ENCODE results near the gene DHRS7B.
A peak's percentile ranks its signal among the peaks of the same experiment; 100 is the strongest.
"Not testable (repeated sequence)": the region's sequence is repeated elsewhere in the genome, so short reads cannot be mapped to it uniquely, and the experiment has no call there.

Gene DHRS7B, protein sequence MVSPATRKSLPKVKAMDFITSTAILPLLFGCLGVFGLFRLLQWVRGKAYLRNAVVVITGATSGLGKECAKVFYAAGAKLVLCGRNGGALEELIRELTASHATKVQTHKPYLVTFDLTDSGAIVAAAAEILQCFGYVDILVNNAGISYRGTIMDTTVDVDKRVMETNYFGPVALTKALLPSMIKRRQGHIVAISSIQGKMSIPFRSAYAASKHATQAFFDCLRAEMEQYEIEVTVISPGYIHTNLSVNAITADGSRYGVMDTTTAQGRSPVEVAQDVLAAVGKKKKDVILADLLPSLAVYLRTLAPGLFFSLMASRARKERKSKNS

DNA sequence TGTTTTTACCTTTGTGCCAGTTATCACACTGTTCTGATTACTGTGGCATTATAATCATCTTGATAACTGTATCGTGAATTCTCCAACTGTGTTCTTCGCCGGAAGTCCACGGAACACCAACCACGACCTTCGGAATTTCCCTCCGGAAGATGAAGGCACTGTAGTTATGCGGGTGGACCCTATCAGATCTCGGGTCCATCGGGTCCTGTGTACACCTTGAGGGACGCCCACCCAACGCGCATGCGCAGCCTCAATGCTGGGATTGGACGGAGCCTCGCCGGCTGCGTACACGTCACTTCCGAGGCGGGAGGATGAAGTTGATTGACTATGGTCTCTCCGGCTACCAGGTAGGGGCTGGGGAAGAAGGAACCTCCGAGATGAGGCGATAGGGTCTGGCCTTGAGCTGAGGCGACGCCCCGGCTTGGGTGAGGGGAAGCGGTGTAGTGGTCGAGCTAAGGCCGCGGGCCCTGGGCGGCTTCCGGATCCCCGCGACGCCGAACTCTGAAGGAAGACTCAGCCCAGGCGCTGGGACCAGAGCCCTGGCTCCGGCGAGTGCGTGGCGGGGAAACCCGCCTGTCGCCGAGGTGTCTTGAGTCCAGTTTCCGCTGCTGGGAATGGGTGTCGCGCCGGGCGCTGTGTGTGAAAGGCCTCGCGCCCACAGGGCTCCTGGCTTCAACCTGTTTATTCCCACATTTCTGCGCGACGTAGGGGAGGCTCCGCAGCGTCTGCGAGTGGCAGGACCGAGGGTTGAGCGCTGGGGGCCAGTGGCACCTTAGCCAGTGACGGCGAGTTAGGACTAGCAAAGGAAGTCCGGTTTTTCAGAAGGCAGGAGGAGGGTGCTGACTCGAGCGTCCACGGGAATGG, at the start of gene DHRS7B:
Gene DHRS7B (plus strand): TSS at position 320 of the 864 bp plus-strand sequence. CDS start 8 bp downstream, at position 328.
- peak; percentile 98 for DNase-seq
- peaks cover 21% of the 10 kb centered on the region for H3K4me1 Mint-ChIP-seq
- peaks cover 5% of the 10 kb centered on the region for H3K9me3 Mint-ChIP-seq
- peaks cover 10% of the 10 kb centered on the region for H3K36me3 Mint-ChIP-seq (ENCODE audit: low read depth)
- TF ChIP-seq, protein P1, sequence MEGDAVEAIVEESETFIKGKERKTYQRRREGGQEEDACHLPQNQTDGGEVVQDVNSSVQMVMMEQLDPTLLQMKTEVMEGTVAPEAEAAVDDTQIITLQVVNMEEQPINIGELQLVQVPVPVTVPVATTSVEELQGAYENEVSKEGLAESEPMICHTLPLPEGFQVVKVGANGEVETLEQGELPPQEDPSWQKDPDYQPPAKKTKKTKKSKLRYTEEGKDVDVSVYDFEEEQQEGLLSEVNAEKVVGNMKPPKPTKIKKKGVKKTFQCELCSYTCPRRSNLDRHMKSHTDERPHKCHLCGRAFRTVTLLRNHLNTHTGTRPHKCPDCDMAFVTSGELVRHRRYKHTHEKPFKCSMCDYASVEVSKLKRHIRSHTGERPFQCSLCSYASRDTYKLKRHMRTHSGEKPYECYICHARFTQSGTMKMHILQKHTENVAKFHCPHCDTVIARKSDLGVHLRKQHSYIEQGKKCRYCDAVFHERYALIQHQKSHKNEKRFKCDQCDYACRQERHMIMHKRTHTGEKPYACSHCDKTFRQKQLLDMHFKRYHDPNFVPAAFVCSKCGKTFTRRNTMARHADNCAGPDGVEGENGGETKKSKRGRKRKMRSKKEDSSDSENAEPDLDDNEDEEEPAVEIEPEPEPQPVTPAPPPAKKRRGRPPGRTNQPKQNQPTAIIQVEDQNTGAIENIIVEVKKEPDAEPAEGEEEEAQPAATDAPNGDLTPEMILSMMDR (IDR thresholded peaks at IDR 0.05) = no peak
- peaks cover 29% of the 10 kb centered on the region for H3K27me3 Mint-ChIP-seq (ENCODE audit: low read depth, poor library complexity)
- H3K4me3 Mint-ChIP-seq = peak within 1 kb of the TSS; percentile 92
- H3K27ac Mint-ChIP-seq = peak within 1 kb of the TSS; percentile 96

DNA sequence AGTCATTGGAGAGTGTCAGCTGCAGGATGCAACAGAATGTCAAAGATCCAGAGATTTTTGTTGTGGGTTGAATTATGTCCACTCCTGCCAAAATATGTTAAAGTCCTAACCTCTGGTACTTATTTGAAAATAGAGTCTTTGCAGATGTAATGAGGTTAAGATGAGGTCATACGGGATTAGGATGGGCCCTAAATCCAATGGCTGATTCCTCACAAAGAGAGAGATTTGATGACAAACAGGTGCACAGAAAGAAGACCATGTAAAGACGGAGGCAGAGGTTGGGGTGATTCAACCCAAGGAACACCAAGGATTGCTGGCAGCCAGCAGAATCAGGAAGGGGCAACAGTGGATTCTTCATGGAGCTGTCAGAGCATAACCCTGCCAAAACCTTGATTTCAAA, 49.5 kb upstream of the DHRS7B start:
- H3K9me3 Mint-ChIP-seq = peaks cover 9% of the 10 kb centered on the region
- H3K27me3 Mint-ChIP-seq (ENCODE audit: low read depth, poor library complexity) = no peaks in the 10 kb centered on the region
- no peaks in the 10 kb centered on the region for H3K36me3 Mint-ChIP-seq (ENCODE audit: low read depth)
- H3K4me1 Mint-ChIP-seq = peaks cover 6% of the 10 kb centered on the region
- no peak overlapping the region for H3K27ac Mint-ChIP-seq
- TF ChIP-seq, protein P1 (IDR thresholded peaks at IDR 0.05) = no peak
- no peak overlapping the region for H3K4me3 Mint-ChIP-seq
- DNase-seq = no peak

DNA sequence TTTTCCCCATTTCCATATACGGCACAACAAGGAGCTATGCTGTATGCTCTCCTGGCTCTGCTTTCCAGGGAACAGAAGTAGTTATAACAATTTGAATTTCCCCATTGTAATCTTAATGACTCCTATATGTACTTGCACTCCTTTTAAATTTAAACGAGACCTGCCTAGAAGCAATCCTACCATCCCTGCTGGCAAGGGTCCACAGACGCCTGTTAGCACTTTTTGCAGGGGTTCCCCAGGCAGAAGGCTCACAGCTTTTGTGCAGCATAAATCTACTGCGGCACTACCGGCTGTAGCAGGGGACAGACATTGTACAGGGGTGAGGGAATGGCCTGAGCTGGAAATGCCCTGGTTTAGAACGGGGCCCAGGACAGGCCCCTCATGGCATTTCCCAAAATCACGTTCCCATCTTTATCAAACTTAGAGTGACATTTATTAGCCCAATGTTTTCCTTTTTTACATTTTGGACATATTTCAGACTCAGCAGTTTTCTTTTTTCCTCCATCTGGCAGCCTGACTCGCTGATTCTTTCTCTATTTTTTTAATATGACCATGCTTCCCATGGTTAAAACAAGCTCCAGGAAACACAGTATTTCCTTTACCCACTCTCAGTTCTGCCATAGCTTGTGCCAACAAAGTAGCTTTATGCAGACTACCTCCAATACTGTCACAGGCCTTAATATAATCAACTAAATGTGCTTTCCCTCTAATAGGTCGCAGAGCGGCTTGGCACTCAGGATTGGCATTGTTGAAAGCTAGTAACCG, 48.6 kb upstream of the DHRS7B start:
- no peaks in the 10 kb centered on the region for H3K27me3 Mint-ChIP-seq (ENCODE audit: low read depth, poor library complexity)
- no peak overlapping the region for H3K4me3 Mint-ChIP-seq
- no peaks in the 10 kb centered on the region for H3K36me3 Mint-ChIP-seq (ENCODE audit: low read depth)
- no peaks in the 10 kb centered on the region for H3K4me1 Mint-ChIP-seq
- DNase-seq = no peak
- no peak overlapping the region for H3K27ac Mint-ChIP-seq
- TF ChIP-seq, protein P1 (IDR thresholded peaks at IDR 0.05) = no peak
- H3K9me3 Mint-ChIP-seq = peaks cover 12% of the 10 kb centered on the region

DNA sequence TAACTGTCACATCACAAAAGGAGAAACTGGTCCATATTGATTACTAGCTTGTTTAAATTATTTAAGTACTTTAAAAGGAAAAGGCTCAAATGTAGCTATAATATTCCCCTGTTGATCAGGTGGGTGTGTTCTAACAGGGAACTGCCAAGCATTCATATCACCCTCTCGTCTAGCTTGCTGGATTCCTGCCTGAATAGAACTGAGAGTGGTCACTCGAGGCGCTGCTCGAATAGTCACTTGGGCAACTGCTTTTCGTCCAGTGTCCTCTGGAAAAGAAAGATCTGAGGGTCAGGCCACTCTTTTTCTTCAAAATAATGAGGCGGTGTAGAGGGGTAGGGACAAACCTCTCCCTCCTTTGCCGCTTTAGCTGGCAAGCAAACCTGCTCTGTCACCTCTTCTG, 47.6 kb upstream of the DHRS7B start:
- H3K27me3 Mint-ChIP-seq (ENCODE audit: low read depth, poor library complexity) = no peaks in the 10 kb centered on the region
- no peak overlapping the region for H3K4me3 Mint-ChIP-seq
- TF ChIP-seq, protein P1 (IDR thresholded peaks at IDR 0.05) = no peak
- H3K4me1 Mint-ChIP-seq = no peaks in the 10 kb centered on the region
- peaks cover 12% of the 10 kb centered on the region for H3K9me3 Mint-ChIP-seq
- no peak overlapping the region for H3K27ac Mint-ChIP-seq
- H3K36me3 Mint-ChIP-seq (ENCODE audit: low read depth) = no peaks in the 10 kb centered on the region
- no peak for DNase-seq

DNA sequence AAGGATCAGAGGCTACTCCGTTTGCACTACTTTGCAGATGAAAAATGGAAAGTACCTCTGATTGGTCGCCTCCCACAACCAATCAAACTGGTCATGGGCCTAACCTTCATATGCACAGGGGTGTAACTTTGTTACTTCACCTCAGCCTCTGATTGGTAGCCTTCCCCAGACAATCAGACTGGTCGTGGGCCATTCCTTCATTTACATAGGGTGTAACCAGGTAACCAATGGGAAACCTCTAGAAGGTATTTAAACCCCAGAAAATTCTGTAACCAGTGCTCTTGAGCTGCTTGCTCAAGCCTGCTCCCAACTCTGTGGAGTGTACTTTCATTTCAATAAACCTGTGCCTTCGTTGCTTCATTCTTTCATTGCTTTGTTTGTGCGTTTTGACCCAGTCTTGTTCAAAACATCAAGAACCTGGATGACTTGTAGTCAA, 44.7 kb upstream of the DHRS7B start:
- Mint-ChIP-seq H3K4me3 (no peak overlapping the region), H3K36me3 (ENCODE audit: low read depth) (no peaks in the 10 kb centered on the region), H3K4me1 (no peaks in the 10 kb centered on the region), H3K27me3 (ENCODE audit: low read depth, poor library complexity) (no peaks in the 10 kb centered on the region), H3K27ac (no peak overlapping the region), H3K9me3 (peaks cover 17% of the 10 kb centered on the region)
- no peak for DNase-seq
- TF ChIP-seq, protein P1 (IDR thresholded peaks at IDR 0.05) = no peak

DNA sequence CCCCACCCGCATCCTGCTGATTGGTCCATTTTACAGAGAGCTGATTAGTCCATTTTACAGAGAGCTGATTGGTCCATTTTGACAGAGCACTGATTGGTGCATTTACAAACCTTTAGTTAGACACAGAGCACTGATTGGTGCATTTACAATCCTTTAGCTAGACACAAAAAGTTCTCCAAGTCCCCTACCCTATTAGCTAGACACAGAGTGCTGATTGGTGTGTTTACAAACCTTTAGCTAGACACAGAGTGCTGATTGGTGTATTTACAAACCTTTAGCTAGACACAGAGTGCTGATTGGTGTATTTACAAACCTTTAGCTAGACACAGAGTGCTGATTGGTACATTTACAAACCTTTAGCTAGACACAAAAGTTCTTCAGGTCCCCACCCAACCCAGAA, 41.5 kb upstream of the DHRS7B start:
- not testable (repeated sequence) for H3K4me3 Mint-ChIP-seq; H3K27me3 Mint-ChIP-seq (ENCODE audit: low read depth, poor library complexity); DNase-seq; H3K4me1 Mint-ChIP-seq; H3K27ac Mint-ChIP-seq; H3K36me3 Mint-ChIP-seq (ENCODE audit: low read depth)
- peaks cover 14% of the 10 kb centered on the region for H3K9me3 Mint-ChIP-seq
